WERI-Rb-1 (cell line): Measurements from ENCODE around the gene SLC39A6.
"Not testable (repeated sequence)": the region's sequence is repeated elsewhere in the genome, so short reads cannot be mapped to it uniquely, and the experiment has no call there.

ENCODE experiments used
- DNase-seq: peaks from one replicate; pipeline ENCODE4 v3.0.0-alpha.2; 2020
- H3K27ac ChIP-seq: fragments of 250-450 bp; sonication (Bioruptor Pico); 2 replicates; pipeline ENCODE4 v1.5.1; 2020; ENCODE audit warnings: mild to moderate bottlenecking, moderate library complexity
- H3K27me3 ChIP-seq: fragments of 250-450 bp; sonication (Bioruptor Pico); 2 replicates; pipeline ENCODE4 v1.5.1; 2021; ENCODE audit warnings: mild to moderate bottlenecking, low read depth, moderate library complexity; ENCODE audit not compliant: insufficient read depth, severe bottlenecking
- H3K36me3 ChIP-seq: fragments of 250-450 bp; sonication (Bioruptor Pico); 2 replicates; pipeline ENCODE4 v1.5.1; 2020; ENCODE audit warnings: mild to moderate bottlenecking, moderate library complexity
- H3K4me3 ChIP-seq: 2 replicates; pipeline ENCODE4 v1.5.1; 2011; ENCODE audit warnings: low read depth, mild to moderate bottlenecking, control low read depth, low read length
- H3K9me3 ChIP-seq: fragments of 250-450 bp; sonication (Bioruptor Pico); 2 replicates; pipeline ENCODE4 v1.5.1; 2021; ENCODE audit warnings: mild to moderate bottlenecking, moderate library complexity; ENCODE audit not compliant: severe bottlenecking
- CTCF ChIP-seq: IDR thresholded peaks from 2 replicates; pipeline ENCODE4 v1.5.1; 2011; ENCODE audit warnings: low read depth, mild to moderate bottlenecking, control low read depth, inconsistent platforms, low read length

The SLC39A6 gene

GRCh38 chr18:36083729-36084128 is 45.4 kb downstream of the SLC39A6 start:
- DNase-seq: no peak
- H3K4me3 ChIP-seq: no peak overlapping the region

GRCh38 chr18:36081118-36081517 is 48.0 kb downstream of the SLC39A6 start:
- not testable (repeated sequence) for H3K4me3 ChIP-seq, DNase-seq, H3K9me3 ChIP-seq, H3K36me3 ChIP-seq, H3K27me3 ChIP-seq, H3K27ac ChIP-seq

More at GRCh38 chr18:36083729-36084128, 45.4 kb downstream of the SLC39A6 start:
- Histone ChIP-seq H3K27me3 (no peaks in the 10 kb centered on the region), H3K36me3 (no peaks in the 10 kb centered on the region), H3K9me3 (no peaks in the 10 kb centered on the region), H3K27ac (no peak overlapping the region)
- no peak for TF ChIP-seq CTCF

GRCh38 chr18:36078751-36079529 is 50.2 kb downstream of the SLC39A6 start:
- Histone ChIP-seq H3K4me3 (no peak overlapping the region), H3K27me3 (no peaks in the 10 kb centered on the region), H3K27ac (no peak overlapping the region), H3K9me3 (no peaks in the 10 kb centered on the region), H3K36me3 (no peaks in the 10 kb centered on the region)
- no peak for DNase-seq
- no peak for TF ChIP-seq CTCF

- not testable (repeated sequence) for DNase-seq, H3K4me3 ChIP-seq, H3K27ac ChIP-seq, H3K9me3 ChIP-seq, H3K27me3 ChIP-seq, H3K36me3 ChIP-seq
These were observed 51.4 kb downstream of the SLC39A6 start for GRCh38 chr18:36077764-36078163.

- Histone ChIP-seq H3K36me3 (no peaks in the 10 kb centered on the region), H3K27ac (no peak overlapping the region), H3K27me3 (no peaks in the 10 kb centered on the region), H3K4me3 (no peak overlapping the region), H3K9me3 (no peaks in the 10 kb centered on the region)
- TF ChIP-seq CTCF: no peak
- DNase-seq: no peak
These were observed 53.1 kb downstream of the SLC39A6 start for GRCh38 chr18:36075862-36076587.

- DNase-seq: no peak
- Histone ChIP-seq H3K36me3 (no peaks in the 10 kb centered on the region), H3K27me3 (no peaks in the 10 kb centered on the region), H3K4me3 (no peak overlapping the region), H3K9me3 (no peaks in the 10 kb centered on the region), H3K27ac (no peak overlapping the region)
- TF ChIP-seq CTCF: no peak
These were observed 54.7 kb downstream of the SLC39A6 start for GRCh38 chr18:36074435-36074834.
